HCT116 (cell line): Measurements from ENCODE around the gene CLPTM1L. TPM values are rescaled to one million over a fixed set of nuclear protein-coding genes. Genes with fewer than 3 reads are reported as not detected.
"Not testable (repeated sequence)": the region's sequence is repeated elsewhere in the genome, so short reads cannot be mapped to it uniquely, and the experiment has no call there.

Experiments used
- ATAC-seq: fragments of 200-7000 bp; cut with Tn5 transposase; 2 replicates; pipeline ENCODE4 v1.9.1; 2020; ENCODE audit warnings: mild to moderate bottlenecking, moderate library complexity
- BruUV-seq: library from RNA; stranded (reverse); fragments of 400-500 nt; replicated peaks from 2 replicates; lab custom pipeline; 2021; lab: Mats Ljungman, UMichigan
- CTCF ChIA-PET: fragments of 300-600 bp; sonication (Branson Sonifier 250); formaldehyde crosslinking; loops from one replicate; lab custom pipeline; 2021; ENCODE audit warnings: antibody characterized with exemption; lab: Charles Lee
- POLR2A ChIA-PET: fragments of 300-600, 350-600 bp; sonication (Branson Sonifier 250); formaldehyde crosslinking; loops from one replicate; lab custom pipeline; 2021; ENCODE audit warnings: antibody characterized with exemption; lab: Charles Lee
- RAD21 ChIA-PET, 2 experiments: fragments of 300-600 bp; sonication (Branson Sonifier 250); formaldehyde crosslinking; loops; one replicate each; lab custom pipeline; 2023; ENCODE audit warnings: low total read pairs in 2 of 2; ENCODE audit not compliant: uncharacterized antibody in 2 of 2, unreplicated experiment in 2 of 2, low non-redundant PET in 1 of 2; lab: Charles Lee
- DNase-seq: peaks from one replicate; pipeline ENCODE4 v3.0.0-alpha.2; 2010; ENCODE audit warnings: low read depth, low spot score
- H2AFZ ChIP-seq: fragments of 200-600 bp; shearing (Covaris generic), sonication (generic); 2 replicates; pipeline ENCODE4 v1.6.1; 2017; ENCODE audit warnings: low read depth, mixed run types, mixed read lengths, antibody characterized with exemption, low read length; ENCODE audit not compliant: poor library complexity, severe bottlenecking
- H3K27ac ChIP-seq: 2 replicates; pipeline ENCODE4 v1.5.1; 2012; ENCODE audit warnings: low read depth, low read length
- H3K27me3 ChIP-seq: fragments of 200-600 bp; sonication (generic); 2 replicates; pipeline ENCODE4 v1.6.1; 2016; ENCODE audit warnings: mixed run types, low read length, mixed read lengths; ENCODE audit not compliant: insufficient read depth
- H3K36me3 ChIP-seq, 2 experiments: fragments of 200-500 bp in 1 of 2; fragments of 200-600 bp in 1 of 2; sonication (Bioruptor generic) in 1 of 2; sonication (generic) in 1 of 2; 2 replicates each; pipeline versions ENCODE4 v1.5.1 to v1.6.1; 2014 to 2016; ENCODE audit warnings: low read length in 2 of 2, inconsistent platforms in 1 of 2, mixed read lengths in 1 of 2, mixed run types in 1 of 2; ENCODE audit not compliant: insufficient read depth in 2 of 2, control insufficient read depth in 1 of 2
- H3K4me1 ChIP-seq, 2 experiments: fragments of 200-600 bp in 1 of 2; sonication (generic) in 1 of 2; 2 replicates each; pipeline versions ENCODE4 v1.5.1 to v1.6.1; 2012 to 2017; ENCODE audit warnings: low read length in 2 of 2, inconsistent platforms in 1 of 2, mild to moderate bottlenecking in 1 of 2, mixed read lengths in 1 of 2, mixed run types in 1 of 2, moderate library complexity in 1 of 2; ENCODE audit not compliant: insufficient read depth in 2 of 2, control insufficient read depth in 1 of 2
- H3K4me2 ChIP-seq: fragments of 200-600 bp; sonication (generic); 2 replicates; pipeline ENCODE4 v1.6.1; 2017; ENCODE audit warnings: mixed run types, low read length, mixed read lengths
- H3K4me3 ChIP-seq, 2 experiments: fragments of 200-600 bp in 1 of 2; sonication (generic) in 1 of 2; replicated peaks in 1 of 2; 2 replicates each; pipeline ENCODE4 v1.5.1; 2011 to 2016; ENCODE audit warnings: low read length in 2 of 2, control low read depth in 1 of 2, low read depth in 1 of 2, mild to moderate bottlenecking in 1 of 2, mixed read lengths in 1 of 2, mixed run types in 1 of 2
- H3K79me2 ChIP-seq: fragments of 200-600 bp; sonication (generic); 2 replicates; pipeline ENCODE4 v1.6.1; 2017; ENCODE audit warnings: mild to moderate bottlenecking, mixed run types, low read length, moderate library complexity, mixed read lengths; ENCODE audit not compliant: insufficient read depth
- H3K9ac ChIP-seq: fragments of 200-600 bp; sonication (generic); 2 replicates; pipeline ENCODE4 v1.6.1; 2016; ENCODE audit warnings: low read length, mixed read lengths
- H3K9me2 ChIP-seq: fragments of 200-600 bp; sonication (generic), shearing (Covaris generic); 2 replicates; pipeline ENCODE4 v1.6.1; 2017; ENCODE audit warnings: mixed run types, mild to moderate bottlenecking, moderate library complexity; ENCODE audit not compliant: insufficient read depth
- H3K9me3 ChIP-seq, 2 experiments: fragments of 200-500 bp in 1 of 2; fragments of 200-600 bp in 1 of 2; sonication (Bioruptor generic) in 1 of 2; sonication (generic) in 1 of 2; 2 replicates each; pipeline ENCODE4 v1.6.1; 2014 to 2017; ENCODE audit warnings: low read length in 2 of 2, mixed read lengths in 2 of 2, inconsistent platforms in 1 of 2, low read depth in 1 of 2, mild to moderate bottlenecking in 1 of 2, mixed run types in 1 of 2, moderate library complexity in 1 of 2; ENCODE audit not compliant: control insufficient read depth in 1 of 2, insufficient read depth in 1 of 2
- H4K20me1 ChIP-seq: fragments of 200-600 bp; sonication (generic), shearing (Covaris generic); 2 replicates; pipeline ENCODE4 v1.6.1; 2017; ENCODE audit warnings: mixed run types, mild to moderate bottlenecking, moderate library complexity; ENCODE audit not compliant: insufficient read depth
- CBX3 ChIP-seq: IDR thresholded peaks from 2 replicates; pipeline ENCODE4 v1.6.1; 2012; ENCODE audit warnings: low read depth
- CEBPB ChIP-seq: IDR thresholded peaks from 2 replicates; pipeline ENCODE4 v1.6.1; 2012; ENCODE audit warnings: low read depth
- EZH2 ChIP-seq: fragments of 200-600 bp; sonication (generic); IDR thresholded peaks from 2 replicates; pipeline ENCODE4 v1.6.1; 2017; ENCODE audit warnings: antibody characterized with exemption, mixed run types
- FOSL1 ChIP-seq: IDR thresholded peaks from 2 replicates; pipeline ENCODE4 v1.6.1; 2012; ENCODE audit warnings: low read depth
- JUND ChIP-seq: IDR thresholded peaks from 2 replicates; pipeline ENCODE4 v1.6.1; 2012
- MAX ChIP-seq: IDR thresholded peaks from 2 replicates; pipeline ENCODE4 v1.6.1; 2012
- POLR2AphosphoS5 ChIP-seq: IDR thresholded peaks from 2 replicates; pipeline ENCODE4 v1.6.1; 2011; ENCODE audit warnings: mild to moderate bottlenecking, low read depth, low read length, moderate library complexity
- RAD21 ChIP-seq: IDR thresholded peaks from 2 replicates; pipeline ENCODE4 v1.6.1; 2012; ENCODE audit warnings: low read depth, mild to moderate bottlenecking
- REST ChIP-seq: IDR thresholded peaks from 2 replicates; pipeline ENCODE4 v1.6.1; 2012; ENCODE audit warnings: low read depth
- SP1 ChIP-seq: IDR thresholded peaks from 2 replicates; pipeline ENCODE4 v1.6.1; 2012; ENCODE audit warnings: low read depth
- SRF ChIP-seq: IDR thresholded peaks from 2 replicates; pipeline ENCODE4 v1.6.1; 2012; ENCODE audit warnings: low read depth
- TCF7L2 ChIP-seq: IDR thresholded peaks from 2 replicates; pipeline ENCODE4 v1.7.0; 2011; ENCODE audit warnings: borderline replicate concordance, inconsistent platforms; ENCODE audit not compliant: insufficient read depth, insufficient read length; ENCODE audit errors: extremely low read depth
- ZFX ChIP-seq: fragments of 450-650 bp; IDR thresholded peaks from 2 replicates; pipeline ENCODE4 v1.6.1; 2017
- ZNF274 ChIP-seq: fragments of 200-500 bp; sonication (Bioruptor generic); IDR thresholded peaks from 2 replicates; pipeline ENCODE4 v1.6.1; 2014; ENCODE audit warnings: mild to moderate bottlenecking, low read depth, low read length, inconsistent platforms
- intact Hi-C: fragments of 100-400 bp; cut with micrococcal nuclease; formaldehyde crosslinking; loops from 2 replicates; pipeline ENCODE4 v1.10.0; 2022
- total RNA-seq: library from RNA; stranded (reverse); gene quantifications from one replicate; pipeline ENCODE4 v1.2.1, GENCODE V29; 2021; ENCODE audit not compliant: unreplicated experiment
- TF ChIP-seq, protein P1 (sequence below), 3 experiments: fragments of 200-600 bp in 1 of 3; sonication (generic) in 1 of 3; IDR thresholded peaks in 2 of 3; conservative IDR thresholded peaks in 1 of 3; 2 replicates each; pipeline ENCODE4 v1.5.1; 2012 to 2017; ENCODE audit warnings: low read depth in 2 of 3, low read length in 2 of 3, antibody characterized with exemption in 1 of 3, borderline replicate concordance in 1 of 3, control low read depth in 1 of 3, mild to moderate bottlenecking in 1 of 3, mixed read lengths in 1 of 3, mixed run types in 1 of 3, moderate library complexity in 1 of 3; ENCODE audit not compliant: insufficient read depth in 1 of 3

CLPTM1L gene
- total RNA-seq, 1 experiment from 2014 or later, result 98.4 TPM

GRCh38 chr5:1371972-1372342, 27.1 kb upstream of the CLPTM1L start:
- H3K27ac ChIP-seq, RAD21 ChIA-PET, intact Hi-C loops, H3K4me3 ChIP-seq, H3K9me3 ChIP-seq, H3K9me2 ChIP-seq, H3K4me2 ChIP-seq, DNase-seq, H3K9ac ChIP-seq, H3K79me2 ChIP-seq, H4K20me1 ChIP-seq, CTCF ChIA-PET, POLR2A ChIA-PET, ATAC-seq, H3K36me3 ChIP-seq, H2AFZ ChIP-seq, BruUV-seq: not testable (repeated sequence)
- H3K27me3 ChIP-seq, result peaks cover 11% of the 10 kb centered on the region; the same call in 1 of the 2 replicates
- H3K4me1 ChIP-seq, result peaks cover 15 to 29% of the 10 kb centered on the region in 2 experiments

DNA sequence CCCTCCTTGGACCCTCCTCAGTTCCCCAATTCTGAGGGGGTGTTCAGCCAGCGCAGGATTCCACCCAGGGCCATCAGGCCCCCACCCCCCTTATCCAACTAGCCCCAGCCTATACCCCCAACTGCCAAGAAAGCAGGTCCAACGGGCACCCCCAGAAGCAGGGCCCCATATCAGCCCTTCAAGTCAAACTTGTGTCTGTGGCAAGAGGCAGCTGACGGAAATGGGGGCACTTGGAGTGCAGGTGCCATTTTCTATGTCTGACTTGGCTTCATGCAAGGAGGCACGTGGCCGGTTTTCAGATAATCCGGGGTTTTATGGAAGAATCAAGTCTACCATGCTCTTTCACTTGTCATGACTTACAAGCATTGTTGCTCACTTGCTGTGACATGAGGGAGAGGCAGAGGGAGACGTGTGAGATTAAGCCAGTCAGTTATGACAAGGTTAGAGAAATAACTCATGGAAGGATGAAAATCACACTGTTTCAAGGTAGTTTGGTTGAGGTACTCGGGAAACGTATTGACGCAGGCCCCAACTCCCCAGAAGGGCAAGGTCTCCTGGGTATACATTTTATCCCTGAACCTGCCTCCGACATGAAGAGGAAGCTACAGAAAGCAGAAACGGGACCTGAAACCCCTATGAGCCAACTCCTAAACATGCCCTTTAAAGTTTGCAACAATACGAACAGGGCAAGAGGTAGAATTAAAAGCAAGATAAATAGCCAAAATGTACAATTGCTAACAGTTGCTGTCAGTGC, 26.5 kb upstream of the CLPTM1L start:
- intact Hi-C loops, result no loop called here
- H3K4me3 ChIP-seq, result no peak overlapping the region
- RAD21 ChIA-PET, result no interaction called here
- no peak overlapping the region for H3K9ac ChIP-seq
- no peaks in the 10 kb centered on the region for H3K9me3 ChIP-seq
- H3K27me3 ChIP-seq, result peaks cover 17% of the 10 kb centered on the region; the same call in 1 of the 2 replicates
- no peaks in the 10 kb centered on the region for H3K36me3 ChIP-seq
- no peaks in the 10 kb centered on the region for H3K79me2 ChIP-seq
- POLR2A ChIA-PET, result no interaction called here
- H3K27ac ChIP-seq, result no peak overlapping the region
- H3K9me2 ChIP-seq, result no peaks in the 10 kb centered on the region
- H4K20me1 ChIP-seq, result 0 out of 2 replicates have a peak, but pooled peaks cover under 1% of the 10 kb centered on the region
- H2AFZ ChIP-seq, result no peak overlapping the region
- no peak for DNase-seq
- H3K4me2 ChIP-seq, result no peak overlapping the region
- peaks cover 11 to 23% of the 10 kb centered on the region in 2 experiments; a peak in 3 of 4 replicates for H3K4me1 ChIP-seq
- CTCF ChIA-PET, result no interaction called here
- ATAC-seq, result no peak
- no TSS peak for BruUV-seq
- TF ChIP-seq JUND, result no peak
- no peak for TF ChIP-seq POLR2AphosphoS5
- no peak for TF ChIP-seq TCF7L2
- TF ChIP-seq ZFX, result no peak
- TF ChIP-seq SP1, result no peak
- no peak for TF ChIP-seq EZH2
- no peak for TF ChIP-seq REST
- no peak for TF ChIP-seq SRF
- TF ChIP-seq, protein P1, sequence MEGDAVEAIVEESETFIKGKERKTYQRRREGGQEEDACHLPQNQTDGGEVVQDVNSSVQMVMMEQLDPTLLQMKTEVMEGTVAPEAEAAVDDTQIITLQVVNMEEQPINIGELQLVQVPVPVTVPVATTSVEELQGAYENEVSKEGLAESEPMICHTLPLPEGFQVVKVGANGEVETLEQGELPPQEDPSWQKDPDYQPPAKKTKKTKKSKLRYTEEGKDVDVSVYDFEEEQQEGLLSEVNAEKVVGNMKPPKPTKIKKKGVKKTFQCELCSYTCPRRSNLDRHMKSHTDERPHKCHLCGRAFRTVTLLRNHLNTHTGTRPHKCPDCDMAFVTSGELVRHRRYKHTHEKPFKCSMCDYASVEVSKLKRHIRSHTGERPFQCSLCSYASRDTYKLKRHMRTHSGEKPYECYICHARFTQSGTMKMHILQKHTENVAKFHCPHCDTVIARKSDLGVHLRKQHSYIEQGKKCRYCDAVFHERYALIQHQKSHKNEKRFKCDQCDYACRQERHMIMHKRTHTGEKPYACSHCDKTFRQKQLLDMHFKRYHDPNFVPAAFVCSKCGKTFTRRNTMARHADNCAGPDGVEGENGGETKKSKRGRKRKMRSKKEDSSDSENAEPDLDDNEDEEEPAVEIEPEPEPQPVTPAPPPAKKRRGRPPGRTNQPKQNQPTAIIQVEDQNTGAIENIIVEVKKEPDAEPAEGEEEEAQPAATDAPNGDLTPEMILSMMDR (IDR thresholded peaks at IDR 0.05 in 2 of 3, conservative IDR thresholded peaks at IDR 0.05 in 1 of 3; ENCODE audit: borderline replicate concordance in 1 of 3, insufficient read depth in 1 of 3, low read depth in 2 of 3, low read length in 2 of 3), result no peak
- no peak for TF ChIP-seq FOSL1
- no peak for TF ChIP-seq MAX
- TF ChIP-seq RAD21, result no peak
- TF ChIP-seq ZNF274, result no peak
- TF ChIP-seq CEBPB, result no peak
- TF ChIP-seq CBX3, result no peak
